Measurements from ENCODE around the gene TRAPPC5. TPM values are rescaled to one million over a fixed set of nuclear protein-coding genes. Genes with fewer than 3 reads are reported as not detected.

Gene TRAPPC5
- total RNA-seq, 2 experiments from 2014 or later = 80.1 to 91.0 TPM

DNA sequence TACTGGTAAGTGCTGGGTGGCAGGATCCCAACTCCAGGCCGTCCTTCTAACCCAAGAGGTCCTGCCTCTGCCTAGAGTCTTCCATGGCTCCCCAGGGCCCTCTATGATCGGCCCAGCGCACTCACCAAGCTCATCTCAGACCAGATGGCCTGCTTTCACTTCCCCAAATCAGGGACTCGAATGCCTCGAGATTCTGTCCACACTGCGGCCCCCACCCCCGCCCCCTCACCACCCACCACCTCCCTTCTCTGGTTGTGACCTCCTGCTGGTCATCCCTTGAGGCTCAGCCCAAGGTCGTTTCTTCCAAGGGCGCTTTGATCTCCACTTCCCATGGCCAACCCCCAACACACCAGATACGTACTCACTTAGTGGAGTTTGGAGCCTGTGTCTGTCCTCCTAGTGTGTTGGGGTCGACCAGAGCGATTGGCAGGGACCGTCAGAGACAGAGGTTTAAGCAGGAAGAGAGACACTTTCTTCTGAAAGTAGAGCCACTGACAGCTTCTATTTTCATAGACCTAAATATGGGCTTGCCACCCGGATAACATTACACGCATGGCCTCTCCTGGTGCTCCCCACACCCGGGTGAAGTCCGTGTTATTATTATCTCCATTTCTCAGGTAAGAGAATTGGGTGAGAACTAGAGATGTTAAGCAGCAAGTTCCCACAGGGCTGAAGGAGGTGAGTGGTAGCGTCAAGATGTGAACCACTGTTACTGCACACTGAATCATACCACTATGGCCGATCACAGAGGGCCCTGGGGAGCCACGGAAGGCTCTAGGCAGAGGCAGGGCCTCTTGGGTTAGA, 21.2 kb downstream of the TRAPPC5 start, which contains the start of gene FCER2:
FCER2 (minus strand) TSS at position 478 of the 804 bp plus-strand sequence. CDS start 2,371 bp downstream, outside the sequence.
- H3K4me1 Mint-ChIP-seq = peaks cover 24% of the 10 kb centered on the region
- H3K9me3 Mint-ChIP-seq (ENCODE audit: low read depth) = no peaks in the 10 kb centered on the region
- ATAC-seq (no peak), DNase-seq (no peak)
- no peak within 1 kb of the TSS for H3K27ac Mint-ChIP-seq
- H3K36me3 Mint-ChIP-seq = no peaks in the 10 kb centered on the region
- CTCF ChIA-PET = interaction anchor here (0.9 kb wide), 1 partner anchor 21 kb away, joined by 3 read pairs; the partner anchor contains the start of gene TRAPPC5
- H3K27me3 Mint-ChIP-seq = peaks cover 28% of the 10 kb centered on the region
- H3K4me3 Mint-ChIP-seq = no peak within 1 kb of the TSS

DNA sequence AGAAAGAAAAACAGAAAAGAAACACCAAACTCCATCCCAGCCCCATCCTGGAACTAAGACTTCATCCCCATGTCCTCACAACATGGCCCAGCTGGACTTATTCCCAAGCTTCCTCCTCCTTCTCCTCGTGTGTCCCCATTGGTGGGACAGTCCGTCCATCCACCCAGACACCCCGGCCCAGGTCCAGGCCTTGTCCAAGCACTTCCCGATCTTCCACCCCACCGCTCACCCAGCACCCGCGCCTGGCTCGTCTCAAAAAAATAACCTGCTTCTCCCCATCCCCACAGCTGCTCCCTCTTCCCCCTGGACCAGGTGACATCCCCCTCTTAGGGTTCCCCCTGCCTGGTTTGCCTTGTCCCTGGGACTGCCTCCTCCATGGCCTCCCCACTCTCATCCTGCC, 22.7 kb downstream of the TRAPPC5 start:
- peaks cover 26% of the 10 kb centered on the region for H3K4me1 Mint-ChIP-seq
- DNase-seq (no peak), ATAC-seq (no peak)
- CTCF ChIA-PET = no interaction called here
- peaks cover 22% of the 10 kb centered on the region for H3K27me3 Mint-ChIP-seq
- H3K9me3 Mint-ChIP-seq (ENCODE audit: low read depth) = no peaks in the 10 kb centered on the region
- no peak overlapping the region for H3K4me3 Mint-ChIP-seq
- no peaks in the 10 kb centered on the region for H3K36me3 Mint-ChIP-seq
- no peak overlapping the region for H3K27ac Mint-ChIP-seq

- H3K36me3 Mint-ChIP-seq = no peaks in the 10 kb centered on the region
- H3K27ac Mint-ChIP-seq = no peak overlapping the region
- CTCF ChIA-PET = interaction anchor here (1.3 kb wide), 1 partner anchor 24 kb away, joined by 8 read pairs; the partner anchor contains the start of gene TRAPPC5
- H3K4me1 Mint-ChIP-seq = peaks cover 21% of the 10 kb centered on the region
- H3K9me3 Mint-ChIP-seq (ENCODE audit: low read depth) = no peaks in the 10 kb centered on the region
- no peak overlapping the region for H3K4me3 Mint-ChIP-seq
- H3K27me3 Mint-ChIP-seq = peaks cover 17% of the 10 kb centered on the region
- ATAC-seq = no peak
- no peak for DNase-seq
Observed at GRCh38 chr19:7704280-7705060, 23.8 kb downstream of the TRAPPC5 start.

DNA sequence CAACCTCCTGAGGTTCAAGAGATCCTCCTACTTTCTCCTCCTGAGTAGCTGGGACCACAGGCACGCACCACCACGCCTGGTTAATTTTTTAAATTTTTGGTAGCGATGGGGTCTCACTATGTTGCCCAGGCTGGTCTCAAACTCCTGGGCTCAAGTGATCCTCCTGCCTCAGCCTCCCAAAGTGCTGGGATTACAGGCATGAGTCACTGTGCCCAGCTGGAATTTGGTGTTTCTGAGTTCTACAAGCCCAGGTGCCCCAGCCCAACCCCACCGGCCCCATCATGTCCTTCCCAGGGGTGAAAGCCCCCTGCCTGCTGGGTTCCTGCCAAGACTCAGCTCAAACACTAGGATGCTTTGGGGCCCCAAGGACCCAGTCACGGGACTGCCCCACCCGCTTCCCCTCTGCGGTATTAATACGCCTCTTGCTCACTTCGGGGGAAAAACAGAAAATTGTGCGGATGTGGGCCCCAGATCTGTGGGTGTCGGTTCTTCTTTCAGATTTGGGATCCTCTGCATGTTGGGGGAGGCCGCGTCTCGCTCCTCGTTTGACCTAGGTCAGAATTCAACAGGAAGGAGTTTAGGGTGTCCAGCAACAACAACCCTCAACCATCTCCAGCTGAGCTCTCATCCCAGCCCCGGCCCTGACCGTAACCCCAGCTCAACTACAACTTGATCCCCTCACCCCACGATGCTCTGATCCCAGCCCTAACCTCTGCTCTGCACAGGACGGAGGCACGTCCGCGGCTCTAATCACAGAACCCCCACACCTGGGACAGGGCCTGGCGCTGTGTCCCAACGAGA, 25.0 kb downstream of the TRAPPC5 start:
- peak overlapping the region; percentile 49 for H3K4me3 Mint-ChIP-seq
- H3K27me3 Mint-ChIP-seq = peaks cover 13% of the 10 kb centered on the region
- ATAC-seq = peak; percentile 89
- peak; percentile 87 for DNase-seq
- no peaks in the 10 kb centered on the region for H3K9me3 Mint-ChIP-seq (ENCODE audit: low read depth)
- peaks cover 19% of the 10 kb centered on the region for H3K4me1 Mint-ChIP-seq
- CTCF ChIA-PET = interaction anchor here (1.3 kb wide), 1 partner anchor 25 kb away, joined by 8 read pairs; the partner anchor contains the start of gene TRAPPC5
- peak overlapping the region; percentile 83 for H3K27ac Mint-ChIP-seq
- no peaks in the 10 kb centered on the region for H3K36me3 Mint-ChIP-seq

GRCh38 chr19:7706188-7706954, 25.7 kb downstream of the TRAPPC5 start:
- Mint-ChIP-seq H3K4me3 (peak overlapping the region; percentile 49), H3K9me3 (ENCODE audit: low read depth) (no peaks in the 10 kb centered on the region), H3K36me3 (no peaks in the 10 kb centered on the region), H3K4me1 (peaks cover 19% of the 10 kb centered on the region), H3K27ac (no peak overlapping the region), H3K27me3 (peaks cover 13% of the 10 kb centered on the region)
- ATAC-seq = no peak
- no peak for DNase-seq
- CTCF ChIA-PET = interaction anchor here (1.3 kb wide), 1 partner anchor 26 kb away, joined by 8 read pairs; the partner anchor contains the start of gene TRAPPC5

- Mint-ChIP-seq H3K36me3 (no peaks in the 10 kb centered on the region), H3K4me3 (no peak overlapping the region), H3K9me3 (ENCODE audit: low read depth) (no peaks in the 10 kb centered on the region)
Observed at GRCh38 chr19:7706955-7707456, 26.4 kb downstream of the TRAPPC5 start.

DNA sequence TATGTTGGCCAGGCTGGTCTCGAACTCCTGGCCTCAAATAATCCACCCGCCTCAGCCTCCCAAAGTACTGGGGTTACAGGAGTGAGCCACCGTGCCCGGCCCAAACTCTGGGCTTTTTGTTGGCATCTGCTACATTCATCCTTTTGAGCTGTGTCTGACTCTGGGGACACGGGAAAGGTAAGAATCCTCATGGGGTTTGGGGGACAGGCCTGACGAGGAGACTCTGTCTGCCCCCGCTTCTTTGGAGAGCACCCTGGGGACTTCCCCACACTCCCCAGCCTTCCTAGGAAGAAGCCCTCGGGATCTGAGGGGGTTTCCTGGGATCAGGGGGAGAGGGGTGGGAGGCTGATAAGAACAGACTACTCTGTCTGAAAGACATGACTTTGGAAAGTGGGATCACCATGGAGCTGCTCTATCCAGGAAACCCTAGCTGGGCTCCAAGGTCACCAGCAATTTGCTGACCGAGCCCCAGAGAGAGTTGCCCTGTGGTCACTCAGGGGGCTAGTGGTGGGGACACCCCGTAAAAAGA, 29.4 kb downstream of the TRAPPC5 start:
- H3K27me3 Mint-ChIP-seq = peaks cover 11% of the 10 kb centered on the region
- DNase-seq (no peak), ATAC-seq (no peak)
- CTCF ChIA-PET = no interaction called here
- no peaks in the 10 kb centered on the region for H3K36me3 Mint-ChIP-seq
- peaks cover 23% of the 10 kb centered on the region for H3K4me1 Mint-ChIP-seq
- H3K4me3 Mint-ChIP-seq = no peak overlapping the region
- no peaks in the 10 kb centered on the region for H3K9me3 Mint-ChIP-seq (ENCODE audit: low read depth)
- no peak overlapping the region for H3K27ac Mint-ChIP-seq

More at GRCh38 chr19:7706955-7707456, 26.4 kb downstream of the TRAPPC5 start:
- H3K27me3 Mint-ChIP-seq = peaks cover 13% of the 10 kb centered on the region
- no peak overlapping the region for H3K27ac Mint-ChIP-seq
- peaks cover 19% of the 10 kb centered on the region for H3K4me1 Mint-ChIP-seq
- ATAC-seq (no peak), DNase-seq (no peak)
- CTCF ChIA-PET = interaction anchor here (0.8 kb wide), 1 partner anchor 26 kb away, joined by 5 read pairs; the partner anchor contains the start of gene TRAPPC5

DNA sequence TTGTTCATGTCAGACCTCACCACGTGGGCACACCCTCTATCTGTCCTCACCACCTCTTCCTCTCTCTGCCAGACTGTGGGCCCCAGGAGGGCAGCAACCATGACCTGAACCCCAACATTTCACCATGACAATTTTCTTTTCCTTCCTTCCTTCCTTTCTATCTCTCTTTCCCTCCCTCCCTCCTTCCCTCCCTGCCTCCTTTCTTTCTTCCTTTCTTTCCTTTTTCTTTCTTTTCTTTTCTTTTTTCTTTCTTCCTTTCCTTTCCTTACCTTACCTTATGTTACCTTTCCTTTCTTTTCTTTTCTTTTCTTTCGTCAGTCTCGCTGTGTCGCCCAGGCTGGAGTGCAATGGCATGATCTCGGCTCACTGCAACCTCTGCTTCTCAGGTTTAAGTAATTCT, 30.0 kb downstream of the TRAPPC5 start:
- Mint-ChIP-seq H3K9me3 (ENCODE audit: low read depth) (no peaks in the 10 kb centered on the region), H3K27me3 (peaks cover 11% of the 10 kb centered on the region), H3K27ac (no peak overlapping the region), H3K36me3 (no peaks in the 10 kb centered on the region), H3K4me1 (peaks cover 19% of the 10 kb centered on the region), H3K4me3 (no peak overlapping the region)
- CTCF ChIA-PET = no interaction called here
- DNase-seq (no peak), ATAC-seq (no peak)

- DNase-seq = no peak
- no peaks in the 10 kb centered on the region for H3K36me3 Mint-ChIP-seq
- CTCF ChIA-PET = no interaction called here
- H3K4me3 Mint-ChIP-seq = no peak overlapping the region
- H3K4me1 Mint-ChIP-seq = peaks cover 8% of the 10 kb centered on the region
- H3K27ac Mint-ChIP-seq = no peak overlapping the region
- peaks cover 4% of the 10 kb centered on the region for H3K9me3 Mint-ChIP-seq (ENCODE audit: low read depth)
- no peaks in the 10 kb centered on the region for H3K27me3 Mint-ChIP-seq
- no peak for ATAC-seq
Observed at GRCh38 chr19:7715671-7716070, 35.0 kb downstream of the TRAPPC5 start.

DNA sequence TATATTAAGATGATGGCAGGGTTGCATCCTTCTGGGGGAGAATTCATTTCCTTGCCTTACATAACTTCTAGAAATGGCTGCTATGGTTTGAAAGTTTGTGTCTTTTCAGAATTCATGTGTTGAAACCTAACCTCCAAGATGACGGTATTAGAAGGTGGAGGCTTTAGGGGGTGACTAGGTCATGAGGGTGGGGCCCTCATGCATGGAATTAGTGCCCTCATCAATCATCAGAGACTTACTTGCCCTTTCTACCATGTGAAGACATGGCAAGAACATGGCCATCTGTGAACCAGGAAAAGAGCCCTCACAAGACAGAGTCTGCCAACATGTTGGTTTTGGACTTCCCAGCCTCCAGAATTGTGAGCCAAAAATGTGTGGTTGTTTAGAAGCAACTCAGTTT, 36.1 kb downstream of the TRAPPC5 start:
- DNase-seq = no peak
- ATAC-seq = no peak
- H3K4me3 Mint-ChIP-seq = no peak overlapping the region
- H3K9me3 Mint-ChIP-seq (ENCODE audit: low read depth) = peaks cover 4% of the 10 kb centered on the region
- no peaks in the 10 kb centered on the region for H3K36me3 Mint-ChIP-seq
- H3K4me1 Mint-ChIP-seq = peaks cover 8% of the 10 kb centered on the region
- CTCF ChIA-PET = no interaction called here
- H3K27me3 Mint-ChIP-seq = no peaks in the 10 kb centered on the region
- H3K27ac Mint-ChIP-seq = no peak overlapping the region

GRCh38 chr19:7718668-7719067, 38.0 kb downstream of the TRAPPC5 start:
- DNase-seq (no peak), ATAC-seq (no peak)
- Mint-ChIP-seq H3K4me1 (peaks cover 8% of the 10 kb centered on the region), H3K27ac (no peak overlapping the region), H3K9me3 (ENCODE audit: low read depth) (peaks cover 4% of the 10 kb centered on the region), H3K36me3 (no peaks in the 10 kb centered on the region), H3K4me3 (no peak overlapping the region), H3K27me3 (no peaks in the 10 kb centered on the region)
- CTCF ChIA-PET = no interaction called here

GRCh38 chr19:7720351-7720750, 39.7 kb downstream of the TRAPPC5 start:
- CTCF ChIA-PET = no interaction called here
- no peaks in the 10 kb centered on the region for H3K27me3 Mint-ChIP-seq
- no peak overlapping the region for H3K27ac Mint-ChIP-seq
- DNase-seq (no peak), ATAC-seq (no peak)
- peaks cover 4% of the 10 kb centered on the region for H3K9me3 Mint-ChIP-seq (ENCODE audit: low read depth)
- no peaks in the 10 kb centered on the region for H3K36me3 Mint-ChIP-seq
- H3K4me1 Mint-ChIP-seq = peaks cover 4% of the 10 kb centered on the region
- no peak overlapping the region for H3K4me3 Mint-ChIP-seq
